GM19372 (cell line): Measurements from ENCODE around the gene TACR1.
"Not testable (repeated sequence)": the region's sequence is repeated elsewhere in the genome, so short reads cannot be mapped to it uniquely, and the experiment has no call there.

Experiments used
- ATAC-seq: cut with Tn5 transposase; IDR thresholded peaks from one replicate; pipeline ENCODE4 v1.9.1; 2021; ENCODE audit warnings: mild to moderate bottlenecking, low read depth, moderate library complexity; ENCODE audit not compliant: unreplicated experiment

Gene TACR1

GRCh38 chr2:75195076-75195691 is 4.1 kb downstream of the TACR1 start:
- ATAC-seq: no peak

- no peak for ATAC-seq
These were observed 5.0 kb downstream of the TACR1 start for GRCh38 chr2:75194184-75194868.

GRCh38 chr2:75192496-75192895 is 6.8 kb downstream of the TACR1 start:
- no peak for ATAC-seq

GRCh38 chr2:75190271-75190990 is 8.9 kb downstream of the TACR1 start:
- no peak for ATAC-seq

GRCh38 chr2:75186821-75187220 is 12.5 kb downstream of the TACR1 start:
- no peak for ATAC-seq

GRCh38 chr2:75182606-75183005 is 16.7 kb downstream of the TACR1 start:
- ATAC-seq: no peak

- no peak for ATAC-seq
These were observed 18.8 kb downstream of the TACR1 start for GRCh38 chr2:75180476-75180875.

GRCh38 chr2:75177427-75177826 is 21.9 kb downstream of the TACR1 start:
- no peak for ATAC-seq

- no peak for ATAC-seq
These were observed 23.9 kb downstream of the TACR1 start for GRCh38 chr2:75175456-75175855.

- ATAC-seq: no peak
These were observed 24.3 kb downstream of the TACR1 start for GRCh38 chr2:75174981-75175380.

GRCh38 chr2:75174519-75174918 is 24.8 kb downstream of the TACR1 start:
- no peak for ATAC-seq

- ATAC-seq: no peak
These were observed 25.6 kb downstream of the TACR1 start for GRCh38 chr2:75173740-75174139.

- ATAC-seq: not testable (repeated sequence)
These were observed 27.9 kb downstream of the TACR1 start for GRCh38 chr2:75171423-75171822.

GRCh38 chr2:75170889-75171288 is 28.4 kb downstream of the TACR1 start:
- ATAC-seq: no peak

GRCh38 chr2:75168186-75168585 is 31.1 kb downstream of the TACR1 start:
- ATAC-seq: no peak

GRCh38 chr2:75166491-75166890 is 32.8 kb downstream of the TACR1 start:
- no peak for ATAC-seq

- ATAC-seq: no peak
These were observed 36.4 kb downstream of the TACR1 start for GRCh38 chr2:75162897-75163296.

GRCh38 chr2:75162259-75162658 is 37.1 kb downstream of the TACR1 start:
- ATAC-seq: no peak

- no peak for ATAC-seq
These were observed 41.9 kb downstream of the TACR1 start for GRCh38 chr2:75157435-75157834.

- no peak for ATAC-seq
These were observed 44.2 kb downstream of the TACR1 start for GRCh38 chr2:75155115-75155514.

- no peak for ATAC-seq
These were observed 46.1 kb downstream of the TACR1 start for GRCh38 chr2:75153221-75153620.

GRCh38 chr2:75152243-75152642 is 47.1 kb downstream of the TACR1 start:
- ATAC-seq: not testable (repeated sequence)
